IPS DF 6.9 (cell line): ENCODE results near the gene SETSIP.

ENCODE experiments used
- DNase-seq: peaks from one replicate; pipeline ENCODE4 v3.0.0-alpha.2; 2013; ENCODE audit warnings: low read depth, low spot score
- H3K27ac ChIP-seq: one replicate; pipeline ENCODE4 v1.5.1; 2013; ENCODE audit warnings: low read length, control low read depth
- H3K27me3 ChIP-seq: 2 replicates; pipeline ENCODE4 v1.6.1; 2013; ENCODE audit warnings: mild to moderate bottlenecking, low read length; ENCODE audit not compliant: control insufficient read depth, insufficient read depth
- H3K36me3 ChIP-seq: 2 replicates; pipeline ENCODE4 v1.6.1; 2013; ENCODE audit warnings: low read length; ENCODE audit not compliant: control insufficient read depth, insufficient read depth
- H3K4me1 ChIP-seq: 2 replicates; pipeline ENCODE4 v1.6.1; 2013; ENCODE audit warnings: low read length; ENCODE audit not compliant: control insufficient read depth, insufficient read depth
- H3K4me3 ChIP-seq: 2 replicates; pipeline ENCODE4 v1.5.1; 2013; ENCODE audit warnings: mild to moderate bottlenecking, low read length
- H3K9me3 ChIP-seq: 2 replicates; pipeline ENCODE4 v1.6.1; 2013; ENCODE audit warnings: low read length, inconsistent platforms; ENCODE audit not compliant: control insufficient read depth, insufficient read depth
- WGBS: extraction: QIAGEN DNeasy Blood & Tissue Kit; methylation state at CpG from one replicate; pipeline ENCODE4 v1.1.7; 2013; ENCODE audit warnings: mixed read lengths, missing lambda C conversion rate; ENCODE audit not compliant: insufficient read length, insufficient coverage; 5-methylcytosine and 5-hydroxymethylcytosine counted together

Gene SETSIP, protein sequence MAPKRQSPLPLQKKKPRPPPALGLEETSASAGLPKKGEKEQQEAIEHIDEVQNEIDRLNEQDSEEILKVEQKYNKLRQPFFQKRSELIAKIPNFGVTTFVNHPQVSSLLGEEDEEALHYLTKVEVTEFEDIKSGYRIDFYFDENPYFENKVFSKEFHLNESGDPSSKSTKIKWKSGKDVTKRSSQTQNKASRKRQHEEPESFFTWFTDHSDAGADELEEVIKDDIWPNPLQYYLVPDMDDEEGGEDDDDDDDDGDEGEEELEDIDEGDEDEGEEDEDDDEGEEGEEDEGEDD

GRCh38 chr1:92075311-92075710, at the start of gene SETSIP:
Gene SETSIP, minus strand, starts transcription at chr1:92075411. Its CDS starts 0 bp downstream, at chr1:92075411.
- H3K36me3 ChIP-seq: no peaks in the 10 kb centered on the region
- no peak within 1 kb of the TSS for H3K27ac ChIP-seq
- no peaks in the 10 kb centered on the region for H3K9me3 ChIP-seq
- no peaks in the 10 kb centered on the region for H3K27me3 ChIP-seq
- no CpG with 5 or more reads among the region's 3 CpGs for WGBS
- no peak for DNase-seq
- H3K4me1 ChIP-seq: no peaks in the 10 kb centered on the region
- no peak within 1 kb of the TSS for H3K4me3 ChIP-seq

- H3K36me3 ChIP-seq: no peaks in the 10 kb centered on the region
- H3K4me1 ChIP-seq: no peaks in the 10 kb centered on the region
- H3K4me3 ChIP-seq: no peak overlapping the region
- H3K27me3 ChIP-seq: no peaks in the 10 kb centered on the region
- WGBS: no CpG with 5 or more reads among the region's 3 CpGs
- DNase-seq: no peak
- H3K27ac ChIP-seq: no peak overlapping the region
- H3K9me3 ChIP-seq: no peaks in the 10 kb centered on the region
These were observed 48.7 kb upstream of the SETSIP start for GRCh38 chr1:92123868-92124267.

DNA sequence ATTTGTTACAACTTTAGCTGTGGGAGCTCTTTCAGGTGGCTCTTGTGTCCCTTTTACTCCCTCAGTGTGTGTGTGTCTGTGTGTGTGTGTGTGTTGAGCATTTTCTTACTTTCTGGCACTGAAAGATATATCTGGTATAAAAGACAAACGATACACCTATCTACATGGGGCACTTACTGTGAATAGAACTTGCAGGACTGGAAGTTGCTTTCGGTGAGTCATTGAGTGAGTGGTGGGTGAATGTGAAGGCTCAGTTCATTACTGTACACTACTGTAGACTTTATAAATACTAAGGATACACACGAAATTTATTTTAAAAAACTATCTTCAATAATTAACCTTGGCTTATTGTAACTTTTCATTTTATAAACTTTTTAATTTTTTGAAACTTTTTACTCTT, 43.6 kb upstream of the SETSIP start:
- Histone ChIP-seq H3K4me3 (no peak overlapping the region), H3K27ac (no peak overlapping the region), H3K36me3 (no peaks in the 10 kb centered on the region), H3K27me3 (no peaks in the 10 kb centered on the region), H3K9me3 (no peaks in the 10 kb centered on the region), H3K4me1 (no peaks in the 10 kb centered on the region)
- 100% methylated on average over 1 of the region's 3 CpGs for WGBS
- no peak for DNase-seq

GRCh38 chr1:92117526-92117925, 42.3 kb upstream of the SETSIP start:
- WGBS: no CpG with 5 or more reads among the region's 2 CpGs
- H3K9me3 ChIP-seq: no peaks in the 10 kb centered on the region
- no peaks in the 10 kb centered on the region for H3K36me3 ChIP-seq
- H3K4me1 ChIP-seq: no peaks in the 10 kb centered on the region
- H3K4me3 ChIP-seq: no peak overlapping the region
- no peak overlapping the region for H3K27ac ChIP-seq
- DNase-seq: no peak
- H3K27me3 ChIP-seq: no peaks in the 10 kb centered on the region

- no CpG with 5 or more reads among the region's 2 CpGs for WGBS
- no peak for DNase-seq
- Histone ChIP-seq H3K36me3 (no peaks in the 10 kb centered on the region), H3K27ac (no peak overlapping the region), H3K4me1 (no peaks in the 10 kb centered on the region), H3K27me3 (no peaks in the 10 kb centered on the region), H3K4me3 (no peak overlapping the region), H3K9me3 (no peaks in the 10 kb centered on the region)
These were observed 33.4 kb upstream of the SETSIP start for GRCh38 chr1:92108631-92109030.

- Histone ChIP-seq H3K36me3 (no peaks in the 10 kb centered on the region), H3K27ac (no peak overlapping the region), H3K9me3 (no peaks in the 10 kb centered on the region), H3K27me3 (no peaks in the 10 kb centered on the region), H3K4me1 (no peaks in the 10 kb centered on the region), H3K4me3 (no peak overlapping the region)
- WGBS: no CpG with 5 or more reads among the region's 3 CpGs
- DNase-seq: no peak
These were observed 30.4 kb upstream of the SETSIP start for GRCh38 chr1:92105546-92106081.

DNA sequence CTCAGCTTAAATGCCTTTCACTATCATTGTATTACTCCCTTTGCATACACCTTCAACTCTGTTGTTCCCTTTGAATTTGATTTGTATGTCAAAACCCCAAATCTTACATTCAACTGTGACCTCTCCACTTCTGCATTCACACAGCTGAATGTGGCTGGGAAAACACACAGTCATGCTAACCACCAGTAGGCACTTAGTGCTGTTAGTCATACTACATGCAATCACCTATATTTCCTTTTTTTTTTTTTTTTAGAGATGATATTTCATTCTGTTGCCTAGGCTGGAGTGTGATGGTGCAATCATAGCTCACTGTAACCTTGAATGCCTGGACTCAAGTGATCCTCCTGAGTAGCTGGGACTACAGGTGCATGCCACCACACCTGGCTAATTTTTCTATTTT, 21.1 kb upstream of the SETSIP start:
- Histone ChIP-seq H3K36me3 (no peaks in the 10 kb centered on the region), H3K9me3 (no peaks in the 10 kb centered on the region), H3K4me3 (no peak overlapping the region), H3K27ac (no peak overlapping the region), H3K27me3 (no peaks in the 10 kb centered on the region), H3K4me1 (no peaks in the 10 kb centered on the region)
- no peak for DNase-seq

DNA sequence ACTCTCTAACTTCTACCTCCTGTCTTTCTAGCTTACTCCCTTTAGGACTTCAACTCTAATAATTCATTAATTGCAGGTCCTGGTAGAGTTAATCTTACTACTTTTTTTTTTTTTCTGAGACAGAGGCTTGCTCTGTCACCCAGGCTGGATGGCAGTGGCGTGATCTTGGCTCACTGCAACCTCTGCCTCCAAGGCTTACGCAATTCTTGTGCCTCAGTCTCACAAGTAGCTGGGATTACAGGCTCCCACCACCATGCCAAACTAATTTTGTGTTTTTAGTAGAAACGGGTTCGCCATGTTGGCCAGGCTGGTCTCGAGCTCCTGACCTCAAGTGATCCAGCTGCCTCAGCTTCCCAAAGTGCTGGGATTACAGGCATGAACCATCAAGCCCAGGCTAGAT, 20.7 kb upstream of the SETSIP start:
- no peaks in the 10 kb centered on the region for H3K4me1 ChIP-seq
- no peak overlapping the region for H3K4me3 ChIP-seq
- DNase-seq: no peak
- no peaks in the 10 kb centered on the region for H3K36me3 ChIP-seq
- H3K27me3 ChIP-seq: no peaks in the 10 kb centered on the region
- no CpG with 5 or more reads among the region's 5 CpGs for WGBS
- H3K9me3 ChIP-seq: no peaks in the 10 kb centered on the region
- H3K27ac ChIP-seq: no peak overlapping the region

- no peak overlapping the region for H3K27ac ChIP-seq
These were observed 19.4 kb upstream of the SETSIP start for GRCh38 chr1:92094595-92094994.

DNA sequence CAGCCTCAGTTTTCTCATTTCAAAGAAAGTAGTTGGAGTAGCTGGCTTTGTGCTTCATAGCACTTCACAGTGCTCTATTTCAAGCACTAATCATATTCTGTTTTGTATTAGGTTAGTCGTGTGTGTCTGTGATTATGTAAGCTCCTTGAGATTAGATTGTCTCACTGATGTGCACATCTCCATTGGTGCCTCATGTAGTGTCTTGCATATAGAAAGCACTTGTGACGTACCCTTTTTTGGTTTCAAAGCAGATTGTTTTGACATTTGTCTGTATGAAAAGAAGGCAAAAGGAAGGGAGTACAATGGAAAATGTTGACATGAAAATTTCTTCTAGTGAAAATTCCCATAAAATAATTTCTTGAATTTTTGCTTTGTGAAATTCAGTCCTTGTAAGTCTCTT, 18.9 kb upstream of the SETSIP start:
- Histone ChIP-seq H3K27me3 (no peaks in the 10 kb centered on the region), H3K9me3 (no peaks in the 10 kb centered on the region), H3K27ac (no peak overlapping the region), H3K4me3 (no peak overlapping the region), H3K4me1 (no peaks in the 10 kb centered on the region), H3K36me3 (no peaks in the 10 kb centered on the region)
- DNase-seq: no peak
- WGBS: no CpG with 5 or more reads among the region's 2 CpGs

More at GRCh38 chr1:92094595-92094994, 19.4 kb upstream of the SETSIP start:
- WGBS: no CpG with 5 or more reads among the region's 1 CpG
- H3K27me3 ChIP-seq: no peaks in the 10 kb centered on the region
- no peaks in the 10 kb centered on the region for H3K9me3 ChIP-seq
- H3K4me1 ChIP-seq: no peaks in the 10 kb centered on the region
- H3K36me3 ChIP-seq: no peaks in the 10 kb centered on the region
- no peak for DNase-seq
- H3K4me3 ChIP-seq: no peak overlapping the region

GRCh38 chr1:92091625-92092024, 16.4 kb upstream of the SETSIP start:
- H3K36me3 ChIP-seq: no peaks in the 10 kb centered on the region
- H3K4me3 ChIP-seq: no peak overlapping the region
- H3K4me1 ChIP-seq: no peaks in the 10 kb centered on the region
- WGBS: no CpG with 5 or more reads among the region's 5 CpGs
- no peaks in the 10 kb centered on the region; the same call in 1 of the 2 replicates for H3K9me3 ChIP-seq
- DNase-seq: no peak
- H3K27ac ChIP-seq: no peak overlapping the region
- H3K27me3 ChIP-seq: no peaks in the 10 kb centered on the region
